NCI-H82 (cell line): ENCODE results near the gene POLR3A.
"Not testable (repeated sequence)": the region's sequence is repeated elsewhere in the genome, so short reads cannot be mapped to it uniquely, and the experiment has no call there.

Experiments
- DNase-seq: peaks from one replicate; lab custom pipeline; 2025; lab: John Stamatoyannopoulos, UW

Gene POLR3A

DNA sequence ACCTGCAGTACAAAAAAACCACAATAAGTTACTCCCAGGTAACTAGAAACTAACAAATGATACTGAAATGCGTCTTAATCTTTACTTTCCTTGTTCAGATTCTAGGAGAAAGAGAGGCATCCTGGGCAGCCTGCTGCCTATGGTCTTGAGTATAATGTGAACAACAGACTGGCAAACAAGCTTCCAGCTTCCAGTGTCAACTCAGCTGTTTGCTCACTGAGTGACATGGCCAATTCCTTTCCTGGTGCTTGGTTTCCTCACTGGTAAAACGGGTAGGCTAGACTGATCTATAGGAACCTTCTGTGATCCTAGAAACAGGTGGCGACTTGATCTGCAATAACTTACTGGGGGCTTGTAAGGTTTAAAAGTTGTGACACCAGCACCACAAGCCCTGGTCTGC lies 10.1 kb downstream of the POLR3A start:
- no peak for DNase-seq

DNA sequence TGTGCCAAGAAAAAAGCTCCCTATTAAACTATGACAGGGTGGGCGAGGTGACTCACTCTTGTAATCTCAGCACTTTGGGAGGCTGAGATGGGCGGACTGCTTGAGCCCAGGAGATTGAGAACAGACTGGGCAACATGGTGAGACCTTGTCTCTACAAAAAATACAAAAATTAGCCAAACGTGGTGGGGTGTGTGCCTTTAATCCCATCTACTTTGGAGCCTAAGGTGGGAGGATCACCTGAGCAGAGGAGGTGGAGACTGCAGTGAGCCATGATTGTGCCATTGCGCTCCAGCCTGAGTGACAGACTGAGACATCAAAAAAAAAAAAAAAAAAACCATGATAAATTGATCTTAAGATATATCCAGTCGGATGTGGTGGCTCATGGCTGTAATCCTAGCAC lies 11.5 kb downstream of the POLR3A start:
- no peak for DNase-seq

DNA sequence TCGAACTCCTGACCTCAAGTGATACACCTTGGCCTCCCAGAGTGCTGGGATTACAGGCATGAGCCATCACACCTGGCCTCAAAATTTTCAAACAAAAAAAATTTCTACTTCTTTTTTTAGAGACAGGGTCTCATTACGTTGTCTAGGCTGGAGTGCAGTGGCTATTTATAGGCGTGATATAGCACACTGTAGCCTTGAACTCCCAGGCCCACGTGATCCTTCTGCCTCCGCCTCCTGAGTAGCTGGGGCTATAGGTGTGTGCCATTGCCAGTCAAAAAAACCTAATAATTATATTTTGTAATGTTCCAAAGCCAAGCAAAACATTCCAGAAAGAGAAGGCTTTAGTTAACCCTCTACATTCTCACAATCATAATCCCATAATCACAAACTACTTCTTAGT lies 13.8 kb downstream of the POLR3A start:
- DNase-seq: no peak

DNA sequence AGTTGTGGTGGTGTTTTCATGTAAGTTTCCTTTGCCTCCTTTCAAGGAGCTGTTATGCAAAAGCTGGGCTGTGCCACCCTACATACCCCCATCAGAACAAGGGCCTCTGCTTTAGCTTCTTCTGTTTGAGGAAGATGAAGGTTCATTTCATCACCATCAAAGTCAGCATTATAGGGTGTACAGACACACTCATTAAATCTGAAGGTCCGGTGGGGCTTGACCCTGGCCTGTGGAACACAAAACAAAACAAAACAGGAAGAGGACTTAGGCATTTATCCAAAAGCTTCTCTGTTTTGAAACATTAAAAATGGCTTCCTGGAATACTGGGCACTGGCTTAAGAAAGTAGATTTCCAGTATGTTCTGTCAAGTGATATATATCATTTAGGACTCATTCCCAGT lies 15.8 kb downstream of the POLR3A start:
- no peak for DNase-seq

DNA sequence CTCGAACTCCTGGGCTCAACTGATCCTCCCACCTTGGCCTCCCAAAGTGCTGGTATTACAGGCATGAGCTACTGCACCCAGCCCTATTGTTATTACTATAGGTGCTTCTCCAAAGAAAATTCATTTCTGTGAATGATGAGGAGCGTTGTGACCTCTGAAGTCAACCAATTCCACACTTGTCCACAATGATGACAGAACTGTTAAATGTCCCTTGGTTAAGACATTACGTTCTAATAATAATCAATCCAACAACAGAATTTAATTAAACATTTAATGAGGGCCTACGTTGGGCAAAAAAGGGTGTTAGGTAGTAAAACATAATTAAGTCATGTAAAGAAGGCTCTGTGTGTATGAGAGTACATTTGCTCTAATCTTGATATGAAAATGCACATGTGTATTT lies 18.2 kb downstream of the POLR3A start:
- no peak for DNase-seq

DNA sequence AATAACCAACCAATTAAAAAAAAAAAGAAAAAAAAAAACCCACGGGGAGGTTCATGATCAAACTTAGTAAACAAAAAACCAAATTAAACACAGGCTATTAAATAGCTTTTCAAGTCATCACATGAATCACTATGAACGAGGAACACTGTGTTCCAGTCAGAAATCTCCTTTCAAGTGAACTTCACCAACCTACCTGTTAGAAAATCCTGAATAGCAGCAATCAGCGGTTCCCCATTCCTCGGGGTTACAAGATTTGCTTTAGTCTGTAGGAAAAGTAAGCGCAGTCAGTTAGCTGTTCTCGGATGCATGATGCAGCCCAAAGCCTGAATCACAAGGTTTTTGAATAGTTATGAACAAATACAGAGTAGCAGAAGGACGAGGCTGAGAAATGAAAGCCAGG lies 19.0 kb downstream of the POLR3A start:
- no peak for DNase-seq

DNA sequence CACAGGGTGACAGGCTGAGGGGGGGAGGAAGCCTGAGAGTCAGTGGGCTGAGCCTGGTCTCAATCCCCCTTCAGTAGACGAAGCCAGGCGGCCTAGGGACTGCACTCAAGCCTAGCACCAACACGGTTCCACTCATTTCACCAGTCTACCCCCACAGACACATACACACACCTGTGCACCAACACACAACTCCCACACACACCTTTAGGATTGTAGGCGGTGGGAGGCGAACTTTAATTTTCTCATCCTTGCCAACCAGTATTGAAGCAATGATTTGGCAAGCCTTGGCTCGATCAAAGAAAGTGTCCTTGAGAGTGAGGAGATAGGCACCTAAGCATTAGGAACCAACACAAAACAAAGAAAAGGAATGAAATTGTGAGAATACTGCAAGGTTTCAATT lies 19.7 kb downstream of the POLR3A start:
- DNase-seq: no peak

DNA sequence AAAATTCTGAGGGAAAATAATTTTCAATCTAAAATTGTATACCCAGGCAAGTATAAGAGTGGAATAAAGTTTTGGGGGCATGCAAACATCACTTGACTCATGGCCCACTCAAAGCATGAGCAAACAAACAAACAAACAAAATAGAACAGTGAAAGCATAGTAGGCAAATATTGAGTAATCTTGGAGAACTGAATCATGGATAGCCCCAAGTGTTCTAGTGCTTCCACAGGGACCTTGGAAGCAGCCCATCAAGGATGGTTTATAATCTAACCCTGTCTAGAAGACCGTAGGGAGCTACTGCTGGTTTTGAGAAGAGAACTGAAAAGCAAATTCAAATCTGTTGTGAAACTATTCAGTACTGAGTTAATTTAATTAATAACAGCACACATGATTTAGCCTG lies 22.1 kb downstream of the POLR3A start:
- no peak for DNase-seq

DNA sequence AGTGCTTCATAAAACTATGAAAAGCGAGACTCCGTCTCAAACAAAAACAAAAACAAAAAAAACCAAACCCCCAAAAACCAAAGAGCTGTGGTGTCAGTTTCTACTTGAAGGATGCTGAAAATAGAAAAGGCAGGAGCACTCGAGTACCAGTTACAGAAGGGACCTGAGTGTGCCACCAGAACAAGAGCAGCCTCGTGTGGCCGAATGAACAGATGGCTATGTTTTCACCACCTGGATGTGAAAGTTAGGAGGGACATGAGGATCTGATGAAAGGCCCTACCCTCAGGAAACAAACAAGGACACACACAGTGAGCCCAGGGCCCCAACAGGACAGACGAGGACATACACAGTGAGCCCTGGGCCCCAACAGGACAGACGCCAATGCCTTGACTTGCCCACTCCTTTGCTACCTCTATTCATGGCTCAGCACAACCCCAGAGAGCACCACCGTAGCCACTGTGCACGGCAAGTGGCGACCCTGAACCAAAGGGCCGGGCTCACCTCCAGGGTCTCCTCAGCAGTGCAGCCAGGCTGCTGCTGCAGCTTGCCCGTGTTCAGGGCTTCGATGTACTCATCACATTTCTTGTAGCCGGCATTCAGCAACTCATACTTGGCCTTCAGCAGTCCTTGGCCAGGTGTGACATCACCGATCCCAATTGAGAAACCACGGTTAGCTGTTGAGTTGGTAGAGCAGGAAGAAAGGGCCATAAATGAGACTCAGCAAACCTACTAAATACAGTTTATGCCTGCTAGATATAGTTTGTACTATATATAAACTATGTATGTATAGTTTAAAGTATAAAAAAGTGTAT lies 24.9 kb downstream of the POLR3A start:
- peak; percentile 7 for DNase-seq

DNA sequence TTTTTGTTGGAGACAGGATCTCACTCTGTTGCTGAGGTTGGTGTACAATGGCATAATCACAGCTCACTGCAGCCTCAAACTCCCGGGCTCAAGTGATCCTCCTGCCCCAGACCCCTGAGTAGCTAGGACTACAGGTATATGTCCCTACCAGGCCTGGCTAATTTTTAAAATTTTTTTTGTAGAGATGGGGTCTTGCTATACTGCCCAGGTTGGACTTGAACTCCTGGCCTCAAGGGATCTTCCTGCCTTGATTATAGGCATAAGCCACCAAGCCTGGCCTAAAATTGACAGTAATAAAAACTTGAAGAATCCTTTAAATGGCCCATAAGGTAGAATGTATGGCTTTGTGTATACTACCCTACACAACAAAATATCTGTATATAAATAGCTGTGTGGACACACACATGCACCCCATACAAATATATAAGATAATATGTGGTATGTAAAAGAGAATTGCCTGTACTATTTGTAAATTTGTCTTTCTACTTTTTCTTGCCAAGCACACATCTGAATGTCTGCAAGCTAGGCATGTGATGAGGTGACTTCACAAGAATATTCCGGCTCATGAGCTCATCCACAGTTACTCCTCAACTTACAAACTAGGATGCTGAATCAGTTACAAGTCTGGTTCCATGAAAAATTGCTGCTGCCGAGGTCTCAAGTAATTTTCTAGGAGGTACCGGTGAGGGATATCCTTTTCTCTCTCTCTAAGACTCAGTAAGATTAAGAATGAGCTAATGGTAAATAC lies 26.6 kb downstream of the POLR3A start:
- no peak for DNase-seq

DNA sequence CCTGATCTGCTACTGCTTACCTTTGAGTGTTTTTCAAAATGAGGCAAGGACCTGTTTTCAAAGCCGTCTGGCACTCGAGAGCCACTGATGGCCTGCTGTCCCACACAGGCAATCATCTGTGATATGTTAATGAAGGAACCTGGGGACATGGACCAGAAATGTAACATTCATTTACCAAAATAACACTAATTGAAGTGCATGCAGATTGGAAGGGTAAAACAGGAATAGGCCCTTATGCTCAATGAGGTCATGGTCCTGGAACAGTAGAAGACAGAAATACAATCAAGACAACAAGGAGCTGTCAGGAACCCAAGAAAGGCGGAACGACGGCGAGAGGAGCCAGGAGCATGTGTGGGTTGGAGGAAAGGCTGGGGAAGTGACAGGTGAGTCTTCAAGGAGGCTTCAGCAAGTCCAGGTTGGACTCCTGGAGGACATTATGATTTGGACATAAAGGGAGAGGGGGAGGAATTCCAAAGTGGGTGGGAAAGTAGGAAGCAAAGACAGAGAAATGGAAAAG lies 28.3 kb downstream of the POLR3A start:
- DNase-seq: no peak

DNA sequence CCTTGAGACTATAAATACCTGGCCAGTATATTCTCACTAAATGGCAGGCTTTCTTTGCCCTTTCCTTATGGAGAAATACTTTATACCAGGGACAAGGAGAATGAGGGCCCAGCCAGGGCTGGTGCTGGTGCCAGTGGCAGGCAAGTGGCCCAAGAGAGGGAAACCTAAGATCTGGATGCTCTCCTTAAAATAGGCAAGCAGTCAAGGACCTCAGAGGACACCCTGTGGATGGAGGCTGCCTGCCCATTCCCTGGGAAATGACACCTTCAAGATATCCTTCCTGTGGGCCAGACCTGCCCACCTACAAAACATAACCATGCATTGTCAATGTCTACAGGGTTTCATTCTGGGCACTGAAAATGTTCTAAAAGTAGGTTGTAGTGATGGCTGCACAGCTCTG lies 29.1 kb downstream of the POLR3A start:
- DNase-seq: no peak

DNA sequence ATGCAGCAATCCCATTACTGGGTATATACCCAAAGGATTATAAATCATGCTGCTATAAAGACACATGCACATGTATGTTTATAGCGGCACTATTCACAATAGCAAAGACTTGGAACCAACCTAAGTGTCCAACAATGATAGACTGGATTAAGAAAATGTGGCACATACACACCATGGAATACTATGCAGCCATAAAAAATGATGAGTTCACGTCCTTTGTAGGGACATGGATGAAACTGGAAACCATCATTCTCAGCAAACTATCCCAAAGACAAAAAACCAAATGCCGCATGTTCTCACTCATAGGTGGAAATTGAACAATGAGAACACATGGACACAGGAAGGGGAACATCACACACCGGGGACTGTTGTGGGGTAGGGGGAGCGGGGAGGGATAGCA lies 30.5 kb downstream of the POLR3A start:
- not testable (repeated sequence) for DNase-seq

DNA sequence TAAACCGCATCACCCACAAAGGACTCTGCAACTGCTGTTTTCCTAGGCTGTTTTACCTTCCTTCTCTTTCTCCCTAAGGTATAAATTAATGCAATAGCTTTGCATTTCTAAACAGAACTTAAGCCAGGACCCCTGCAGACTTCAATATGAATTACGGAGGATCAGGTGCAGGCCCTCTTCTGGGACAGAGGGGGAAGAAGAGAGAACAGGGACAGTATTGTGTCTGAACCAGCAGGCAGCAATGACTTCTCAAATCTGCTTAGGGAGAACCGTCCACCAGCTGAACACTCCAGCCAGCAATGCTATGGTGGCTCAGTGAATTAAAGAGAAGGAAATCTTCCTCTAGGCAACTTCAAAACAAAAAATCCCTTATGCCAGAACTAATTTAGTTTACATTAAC lies 35.7 kb downstream of the POLR3A start:
- no peak for DNase-seq

DNA sequence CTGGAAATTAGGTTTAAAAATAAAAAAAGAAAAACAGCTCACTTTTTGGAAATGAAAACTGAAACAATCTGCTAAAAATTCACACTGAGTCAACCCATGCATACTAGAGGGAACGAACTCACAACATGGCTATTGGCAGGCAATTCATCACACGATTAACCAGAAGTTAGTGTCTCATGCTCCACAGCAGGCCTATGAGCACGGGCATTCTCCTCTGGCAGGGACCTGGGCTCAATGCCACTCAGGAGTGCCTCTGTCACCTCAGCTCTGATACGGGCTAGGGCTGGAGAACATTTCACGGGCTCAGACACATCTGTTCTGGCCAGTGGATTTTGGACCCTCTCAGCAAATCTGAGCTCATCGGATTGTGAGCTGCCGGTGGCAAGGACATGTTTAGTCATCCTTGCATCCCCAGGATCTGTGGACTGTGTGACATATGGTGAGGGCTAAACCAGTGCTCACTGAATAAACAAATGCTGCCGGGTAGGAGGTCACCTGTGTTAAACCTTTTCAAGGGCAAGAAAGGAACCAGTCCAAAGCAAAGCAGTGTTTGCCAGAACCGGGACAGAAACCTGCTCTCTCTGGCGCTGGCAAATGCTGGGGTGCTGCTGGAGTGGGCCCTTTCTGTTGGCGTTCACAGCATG lies 40.1 kb downstream of the POLR3A start:
- DNase-seq: peak; percentile 92

DNA sequence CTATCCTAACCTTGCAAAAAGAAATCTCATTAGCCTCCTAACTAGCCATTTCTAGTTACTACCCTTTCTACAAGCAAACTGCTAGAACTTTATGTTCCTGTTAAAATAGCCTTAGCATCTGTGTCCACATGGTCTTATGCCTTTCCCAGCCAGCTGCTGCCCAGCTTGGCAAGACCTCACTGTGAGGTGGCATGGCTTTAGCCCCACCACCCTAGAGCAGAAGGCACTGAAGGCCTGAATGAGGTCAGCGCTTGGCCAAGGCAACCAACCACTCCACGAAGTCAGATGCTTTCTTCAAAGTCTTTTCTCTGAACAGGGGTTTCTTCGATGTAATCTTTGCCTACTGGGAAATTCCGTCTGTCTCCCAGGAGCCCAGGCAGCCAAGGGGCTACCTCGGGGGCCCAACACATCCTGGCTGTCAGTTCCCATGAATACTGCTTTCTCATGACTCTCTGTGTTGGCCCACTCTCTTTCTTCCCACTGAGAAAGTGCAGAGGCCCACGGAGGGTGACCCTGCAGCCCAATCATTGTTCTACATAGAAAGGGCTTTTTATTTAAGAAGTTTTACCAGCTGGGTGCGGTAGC lies 41.6 kb downstream of the POLR3A start:
- no peak for DNase-seq

DNA sequence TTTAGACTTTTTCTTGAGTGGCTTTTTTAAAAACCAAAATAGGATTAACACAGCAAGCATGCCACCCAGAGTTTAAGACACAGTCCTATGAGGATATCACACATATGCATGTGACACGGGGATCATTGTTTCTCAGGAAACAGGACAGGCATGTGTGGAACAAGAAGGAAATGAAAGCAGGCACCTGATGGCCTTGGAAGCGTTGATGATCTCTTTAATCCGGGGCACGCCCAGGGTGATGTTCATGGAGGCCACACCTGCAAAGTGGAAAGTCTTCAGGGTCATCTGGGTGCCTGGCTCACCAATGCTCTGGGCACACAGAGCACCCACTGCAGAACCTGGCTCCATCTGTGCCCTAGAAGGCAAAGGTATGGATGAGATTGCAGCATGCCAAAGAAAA lies 44.3 kb downstream of the POLR3A start:
- no peak for DNase-seq

DNA sequence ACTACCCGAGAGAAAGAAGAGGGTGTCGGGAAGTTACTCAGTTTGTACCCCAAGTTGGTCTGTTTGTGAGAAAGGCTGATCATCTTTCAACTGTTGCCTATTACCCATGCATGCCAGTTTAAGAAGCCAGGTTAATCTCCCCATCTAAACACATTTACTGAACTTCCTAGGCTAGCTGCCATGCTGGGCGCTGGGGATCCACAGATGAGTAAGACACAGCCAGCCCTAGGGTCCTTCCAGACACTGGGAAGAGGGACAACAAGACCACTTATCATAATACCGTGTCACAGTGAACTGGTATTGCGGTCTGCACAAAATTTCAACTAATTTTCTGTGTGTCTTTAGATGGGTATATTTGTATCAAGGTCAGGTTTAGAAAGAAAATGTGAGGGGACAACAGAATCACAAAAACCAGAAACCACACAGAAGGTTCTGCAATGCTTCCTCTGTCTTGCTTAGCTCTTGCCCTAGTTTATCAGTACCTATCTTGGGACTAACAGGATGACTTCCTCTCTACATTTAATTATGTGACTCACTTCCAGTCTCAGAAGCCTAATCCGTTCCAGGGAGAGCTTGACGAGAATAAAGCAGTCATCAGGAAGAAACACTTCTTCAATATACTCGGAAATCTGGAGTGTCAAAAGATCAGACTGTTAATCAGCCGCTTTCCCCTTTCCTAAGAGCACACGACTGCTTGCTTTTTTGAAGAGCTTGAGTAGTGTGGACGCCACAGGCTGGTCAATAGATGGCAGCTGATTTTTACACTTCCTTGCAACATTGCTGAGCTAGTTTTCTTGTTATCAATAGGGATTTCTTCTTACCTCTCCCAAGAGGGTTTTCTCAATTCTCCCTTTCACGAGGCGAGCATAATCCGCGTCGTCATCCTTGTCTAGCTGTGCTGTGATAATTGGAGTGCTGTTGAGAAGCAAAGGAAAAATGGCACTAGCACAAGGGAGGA lies 45.7 kb downstream of the POLR3A start:
- no peak for DNase-seq

DNA sequence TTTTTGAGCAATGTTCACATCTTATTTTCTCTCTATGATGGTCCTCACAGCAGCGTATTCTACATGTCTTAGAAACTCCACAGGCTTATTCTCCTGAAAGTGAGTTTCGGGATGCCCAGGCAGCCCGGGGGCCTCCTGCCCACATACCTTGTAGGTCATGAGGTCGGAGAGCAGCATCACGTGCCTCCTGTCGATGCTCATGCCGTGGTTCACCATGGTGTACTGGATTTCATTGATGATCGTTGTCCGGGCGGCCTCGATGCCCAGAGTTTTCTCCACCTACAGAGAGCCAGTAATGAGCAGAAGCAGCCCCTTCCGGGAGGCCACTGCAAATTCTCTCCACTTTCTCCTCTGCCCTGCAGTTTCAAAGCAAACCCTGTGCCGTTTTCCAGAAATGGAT lies 48.0 kb downstream of the POLR3A start:
- DNase-seq: no peak

DNA sequence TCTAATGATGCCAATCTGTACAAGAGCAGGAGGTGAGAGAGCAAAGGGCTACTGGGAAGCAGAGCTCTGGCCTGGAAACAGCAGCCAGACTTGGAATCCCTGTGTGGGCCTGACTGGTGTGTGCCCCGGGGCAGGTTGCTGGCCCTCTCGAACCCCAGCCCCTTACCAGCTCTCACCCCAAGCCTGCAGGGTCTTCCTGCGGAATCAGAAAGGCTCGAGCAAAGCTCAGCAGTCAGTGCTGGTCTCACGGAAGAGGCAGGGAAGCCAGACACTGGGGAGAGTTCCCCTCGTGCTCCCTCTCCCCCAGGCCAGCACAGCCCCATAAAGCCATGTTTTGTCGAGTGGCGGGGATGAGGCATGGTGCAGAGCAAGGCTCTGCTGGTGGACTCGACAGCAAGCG lies 50.1 kb downstream of the POLR3A start:
- no peak for DNase-seq

DNA sequence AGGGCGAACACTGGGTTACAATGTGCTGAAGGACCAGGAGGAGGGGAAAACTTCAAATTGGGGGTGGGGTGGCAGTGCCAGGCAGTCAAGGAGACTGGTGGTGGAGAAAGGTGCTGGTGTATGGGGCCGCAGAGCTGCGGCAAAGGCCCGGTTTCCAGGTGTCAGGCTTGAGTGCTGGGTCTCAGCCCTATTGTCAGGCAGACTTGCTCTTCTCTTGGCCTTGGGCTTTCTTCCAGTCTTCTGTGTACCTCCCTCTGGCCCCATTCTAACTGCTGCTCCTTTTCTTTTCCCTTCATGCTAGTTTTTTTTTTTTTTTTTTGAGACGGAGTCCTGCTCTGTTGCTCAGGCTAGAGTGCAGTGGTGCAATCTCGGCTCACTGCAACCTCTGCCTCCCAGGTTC lies 51.0 kb downstream of the POLR3A start:
- DNase-seq: no peak
